K562 (cell line): ENCODE data around the gene SLC39A3. TPM values are rescaled to one million over a fixed set of nuclear protein-coding genes. Genes with fewer than 3 reads are reported as not detected.

Experiments
- ATAC-seq: fragments of 200-7000 bp; cut with Tn5 transposase; 3 replicates; pipeline ENCODE4 v1.9.1; 2020; ENCODE audit warnings: moderate library complexity
- BruUV-seq: library from RNA; stranded (reverse); fragments of 400-500 nt; replicated peaks from 2 replicates; lab custom pipeline; 2021; lab: Mats Ljungman, UMichigan
- CTCF ChIA-PET: fragments of 300-600 bp; formaldehyde crosslinking; extraction: SDS; loops from one replicate; lab custom pipeline; 2021; ENCODE audit warnings: low intra/inter-chr PET ratio; lab: Yijun Ruan, JAX
- POLR2A ChIA-PET: fragments of 300-600, 350-650 bp; sonication (Branson Sonifier 250); formaldehyde crosslinking; extraction: SDS; loops from one replicate; lab custom pipeline; 2021; ENCODE audit warnings: antibody characterized with exemption, inconsistent platforms; lab: Yijun Ruan, JAX
- DNase-seq, 4 experiments: peaks; one replicate each; pipeline versions ENCODE4 v3.0.0 to v3.0.0-alpha.2; 2011 to 2018; ENCODE audit warnings: low spot score in 3 of 4, mixed read lengths in 3 of 4; ENCODE audit errors: extremely low read depth in 1 of 4
- FAIRE-seq: peaks from 2 replicates; lab custom pipeline; 2011; peaks lifted over from hg19 to GRCh38; lab: Jason Lieb, UNC
- H2AFZ ChIP-seq: 2 replicates; pipeline ENCODE4 v1.6.0; 2011; ENCODE audit warnings: low read depth, low read length, control low read depth, inconsistent platforms
- H3K27ac ChIP-seq: fragments of 200-600 bp; 3 replicates; pipeline ENCODE4 v1.8.0; 2011; ENCODE audit warnings: low read depth, mild to moderate bottlenecking, control low read depth, inconsistent platforms, low read length, moderate library complexity, mixed read lengths; ENCODE audit errors: extremely low read depth
- H3K27me3 ChIP-seq, 2 experiments: fragments of 300-600 bp in 1 of 2; 2 replicates in 1 of 2; 3 replicates in 1 of 2; pipeline versions ENCODE4 v1.6.0 to v1.8.0; 2011; ENCODE audit warnings: inconsistent platforms in 2 of 2, low read length in 2 of 2, mild to moderate bottlenecking in 1 of 2, mixed read lengths in 1 of 2, moderate library complexity in 1 of 2; ENCODE audit not compliant: control insufficient read depth in 2 of 2, insufficient read depth in 2 of 2
- H3K36me3 ChIP-seq: fragments of 300-600 bp; 3 replicates; pipeline ENCODE4 v1.8.0; 2011; ENCODE audit warnings: mild to moderate bottlenecking, low read length, inconsistent platforms; ENCODE audit not compliant: control insufficient read depth, insufficient read depth
- H3K4me1 ChIP-seq, 2 experiments: fragments of 200-600 bp in 1 of 2; replicated peaks in 1 of 2; 2 replicates in 1 of 2; 3 replicates in 1 of 2; pipeline versions ENCODE4 v1.5.1 to v1.8.0; 2011; ENCODE audit warnings: inconsistent platforms in 2 of 2, low read length in 2 of 2, mild to moderate bottlenecking in 1 of 2, mixed read lengths in 1 of 2, moderate library complexity in 1 of 2; ENCODE audit not compliant: control insufficient read depth in 2 of 2, insufficient read depth in 2 of 2
- H3K4me2 ChIP-seq: 2 replicates; pipeline ENCODE4 v1.6.1; 2011; ENCODE audit warnings: low read length, control low read depth, inconsistent platforms, mixed read lengths; ENCODE audit not compliant: insufficient read depth
- H3K4me3 ChIP-seq: fragments of 200-600 bp; sonication (generic), shearing (Covaris generic); 2 replicates; pipeline ENCODE4 v1.5.1; 2016; ENCODE audit warnings: control low read depth, inconsistent platforms
- H3K79me2 ChIP-seq: fragments of 200-600 bp; 3 replicates; pipeline ENCODE4 v1.8.0; 2011; ENCODE audit warnings: low read length, inconsistent platforms; ENCODE audit not compliant: control insufficient read depth, insufficient read depth
- H3K9ac ChIP-seq, 2 experiments: 2 replicates each; pipeline versions ENCODE4 v1.6.0 to v1.6.1; 2011; ENCODE audit warnings: low read depth in 2 of 2, low read length in 2 of 2, control low read depth in 1 of 2, inconsistent platforms in 1 of 2, mild to moderate bottlenecking in 1 of 2, mixed read lengths in 1 of 2; ENCODE audit not compliant: insufficient read depth in 1 of 2
- H3K9me1 ChIP-seq: one replicate; pipeline ENCODE4 v1.6.0; 2011; ENCODE audit warnings: inconsistent platforms, mild to moderate bottlenecking, low read length, moderate library complexity; ENCODE audit not compliant: control insufficient read depth, insufficient read depth
- H3K9me3 ChIP-seq: replicated peaks from 2 replicates; pipeline ENCODE4 v1.5.1; 2011; ENCODE audit warnings: low read depth, low read length, inconsistent platforms; ENCODE audit not compliant: control insufficient read depth, insufficient read depth
- H4K20me1 ChIP-seq: replicated peaks from 2 replicates; pipeline ENCODE4 v1.6.1; 2011; ENCODE audit warnings: low read length, inconsistent platforms, mixed read lengths; ENCODE audit not compliant: control insufficient read depth, insufficient read depth
- ADNP ChIP-seq: fragments of 200-800 bp; sonication (Bioruptor generic); IDR thresholded peaks from 2 replicates; pipeline ENCODE4 v1.6.1; 2016; ENCODE audit warnings: missing genetic modification characterization, missing compliant biosample characterization
- BCOR ChIP-seq: fragments of 450-650 bp; IDR thresholded peaks from 2 replicates; pipeline ENCODE4 v1.6.1; 2016
- GATAD2A ChIP-seq: fragments of 450-650 bp; IDR thresholded peaks from 2 replicates; pipeline ENCODE4 v1.6.1; 2017
- HMGXB4 ChIP-seq: sonication (generic); formaldehyde crosslinking; IDR thresholded peaks from 2 replicates; pipeline ENCODE4 v1.8.1; 2023; ENCODE audit warnings: mild to moderate bottlenecking, missing genetic modification reagents
- MAX ChIP-seq: sonication (generic); formaldehyde crosslinking; IDR thresholded peaks from 2 replicates; pipeline ENCODE4 v1.9.0; 2022; ENCODE audit warnings: mild to moderate bottlenecking, missing genetic modification reagents
- POLR2G ChIP-seq: fragments of 200-400 bp; formaldehyde crosslinking; IDR thresholded peaks from 2 replicates; pipeline ENCODE4 v1.6.1; 2017; ENCODE audit warnings: low read depth, mild to moderate bottlenecking, antibody characterized with exemption, low read length, moderate library complexity
- RBM25 ChIP-seq: fragments of 200-400 bp; formaldehyde crosslinking; IDR thresholded peaks from 2 replicates; pipeline ENCODE4 v1.6.1; 2018; ENCODE audit warnings: low read length, low read depth, moderate library complexity; ENCODE audit not compliant: severe bottlenecking
- ZBTB33 ChIP-seq: sonication (generic); formaldehyde crosslinking; IDR thresholded peaks from 2 replicates; pipeline ENCODE4 v1.8.1; 2023; ENCODE audit warnings: mild to moderate bottlenecking, missing genetic modification reagents
- ZC3H4 ChIP-seq: sonication (generic); formaldehyde crosslinking; IDR thresholded peaks from 2 replicates; pipeline ENCODE4 v1.9.0; 2021; ENCODE audit warnings: missing genetic modification reagents, borderline replicate concordance
- ZFPM2 ChIP-seq: fragments of 250-450 bp; sonication (Bioruptor Pico); IDR thresholded peaks from 2 replicates; pipeline ENCODE4 v1.5.1; 2022; ENCODE audit warnings: mild to moderate bottlenecking
- ZNF785 ChIP-seq: fragments of 250-450 bp; sonication (Bioruptor Pico); IDR thresholded peaks from 2 replicates; pipeline ENCODE4 v1.4.0; 2020; ENCODE audit warnings: mild to moderate bottlenecking
- WGBS: fragments of 100-300 bp; shearing (Covaris generic); methylation state at CpG from one replicate; pipeline ENCODE4 v1.1.6; 2016; ENCODE audit warnings: low coverage, mixed read lengths; ENCODE audit not compliant: insufficient coverage; ENCODE audit errors: missing lambda C conversion rate; 5-methylcytosine and 5-hydroxymethylcytosine counted together
- in situ Hi-C: fragments of 300-500 bp; cut with MboI; formaldehyde crosslinking; loops from 4 replicates; pipeline ENCODE4 v1.15.0; 2018; ENCODE audit warnings: inconsistent platforms, mixed read lengths
- intact Hi-C: fragments of 100-400 bp; cut with micrococcal nuclease; formaldehyde crosslinking; loops from 2 replicates; pipeline ENCODE4 v1.14.2; 2022
- polyA plus RNA-seq, 8 experiments: library from polyadenylated mRNA; depleted of rRNA in 4 of 8; stranded (reverse) in 5 of 8; unstranded in 3 of 8; fragments of >200 nt; fragmentation: Nextera tagmentation in 2 of 8; fragmentation: Illumina TruSeq in 1 of 8; extraction: Ambion mirVana in 2 of 8; extraction: Trizol in 1 of 8; gene quantifications; 2 replicates each; pipeline versions ENCODE4 v1.2.1 to v1.2.3, GENCODE V29; 2011 to 2014; ENCODE audit warnings: inconsistent platforms in 1 of 8, missing spikeins in 1 of 8
- total RNA-seq, 7 experiments: library from RNA; depleted of rRNA in 6 of 7; stranded (reverse); fragments of >200 nt in 6 of 7; fragmentation: Illumina TruSeq in 2 of 7; extraction: Trizol in 2 of 7; gene quantifications; 2 replicates each; pipeline versions ENCODE4 v1.2.1 to v1.2.3, GENCODE V29; 2011 to 2021; ENCODE audit warnings: low replicate concordance in 1 of 7

Gene SLC39A3
- total and polyA plus RNA-seq, 9 of the 15 experiments (the other 6 are each of a cell fraction or from before 2014, with no cell fraction given), result 2.3 to 215 (median 127) TPM

DNA sequence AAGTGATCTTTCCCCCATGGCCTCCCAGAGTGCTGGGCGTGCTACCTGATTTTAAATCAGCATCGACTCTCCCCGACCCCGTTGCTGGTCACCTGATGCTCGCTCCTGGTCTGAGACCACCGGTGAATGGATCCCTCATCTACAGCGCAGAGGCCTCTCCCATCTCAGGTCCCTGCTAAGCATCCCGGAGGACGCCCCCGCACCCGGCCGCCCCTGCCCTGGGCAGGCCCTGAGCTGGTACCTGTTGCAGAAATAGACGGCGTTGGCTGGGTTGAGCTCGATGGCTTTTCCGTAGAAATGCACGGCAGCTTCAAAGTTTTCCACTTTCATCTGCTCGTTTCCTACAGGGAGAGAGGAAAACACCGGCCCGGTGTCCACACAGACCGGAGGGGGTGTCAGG is 25.1 kb upstream of the SLC39A3 start (continued):
- TF ChIP-seq ZBTB33 (CRISPR knock-in tag) (no peak), ZFPM2 (CRISPR knock-in tag) (no peak), ZNF785 (CRISPR knock-in tag) (no peak), MAX (CRISPR knock-in tag) (no peak), ZC3H4 (CRISPR knock-in tag) (no peak), HMGXB4 (CRISPR knock-in tag) (no peak)

DNA sequence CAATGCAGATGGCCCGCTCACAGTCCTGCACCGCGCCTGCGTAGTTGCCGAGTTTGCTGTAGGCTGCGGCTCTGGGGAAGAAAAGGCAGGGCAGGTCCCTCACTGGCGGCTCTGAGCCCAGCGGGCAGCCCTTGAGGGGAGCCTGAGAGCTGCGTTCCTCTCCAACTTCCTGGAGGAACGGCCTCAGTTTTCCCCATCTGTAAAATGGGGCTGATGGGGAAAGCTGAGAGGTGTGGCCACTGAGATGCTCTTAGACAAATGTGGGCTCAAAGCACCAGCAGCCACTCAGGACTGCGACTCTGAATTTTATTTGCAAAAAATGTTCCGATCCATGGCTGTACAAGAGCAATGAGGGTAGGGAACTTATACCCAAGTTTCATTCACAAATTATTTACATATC is 23.9 kb upstream of the SLC39A3 start:
- Histone ChIP-seq H3K36me3 (peaks cover 93% of the 10 kb centered on the region; the same call in 2 of the 3 replicates), H3K27ac (no peak overlapping the region), H2AFZ (no peak overlapping the region), H3K4me3 (no peak overlapping the region), H3K9me3 (no peaks in the 10 kb centered on the region), H3K9ac (peak overlapping the region in 1 of 2 experiments; percentile 17; a peak in 1 of 4 replicates), H3K27me3 (no peaks in the 10 kb centered on the region), H3K9me1 (no peaks in the 10 kb centered on the region), H4K20me1 (peaks cover 6% of the 10 kb centered on the region; the same call in 1 of the 2 replicates), H3K4me1 (peaks cover 0 to 22% of the 10 kb centered on the region in 2 experiments; a peak in 2 of 5 replicates), H3K4me2 (no peak overlapping the region), H3K79me2 (peaks cover 7% of the 10 kb centered on the region; the same call in 1 of the 3 replicates)
- ChIA-PET CTCF (no interaction called here), POLR2A (no interaction called here)
- ATAC-seq (no peak), DNase-seq (no peak), FAIRE-seq (no peak)
- BruUV-seq, result no TSS peak
- no peak for TF ChIP-seq GATAD2A
- TF ChIP-seq ADNP (tag), result peak; percentile 84
- peak; percentile 80 for TF ChIP-seq RBM25
- TF ChIP-seq POLR2G, result peak; percentile 21; the same call in 1 of the 2 replicates
- peak; percentile 73; the same call in 1 of the 2 replicates for TF ChIP-seq BCOR
- in situ Hi-C loops (no loop called here), intact Hi-C loops (no loop called here)
- 98% methylated on average over 11 of the region's 12 CpGs for WGBS
